ENCODE measurements around the gene MAGEB1. TPM values are rescaled to one million over a fixed set of nuclear protein-coding genes. Genes with fewer than 3 reads are reported as not detected.

MAGEB1 gene
- total RNA-seq, 1 donor from 2014 or later: not detected

DNA sequence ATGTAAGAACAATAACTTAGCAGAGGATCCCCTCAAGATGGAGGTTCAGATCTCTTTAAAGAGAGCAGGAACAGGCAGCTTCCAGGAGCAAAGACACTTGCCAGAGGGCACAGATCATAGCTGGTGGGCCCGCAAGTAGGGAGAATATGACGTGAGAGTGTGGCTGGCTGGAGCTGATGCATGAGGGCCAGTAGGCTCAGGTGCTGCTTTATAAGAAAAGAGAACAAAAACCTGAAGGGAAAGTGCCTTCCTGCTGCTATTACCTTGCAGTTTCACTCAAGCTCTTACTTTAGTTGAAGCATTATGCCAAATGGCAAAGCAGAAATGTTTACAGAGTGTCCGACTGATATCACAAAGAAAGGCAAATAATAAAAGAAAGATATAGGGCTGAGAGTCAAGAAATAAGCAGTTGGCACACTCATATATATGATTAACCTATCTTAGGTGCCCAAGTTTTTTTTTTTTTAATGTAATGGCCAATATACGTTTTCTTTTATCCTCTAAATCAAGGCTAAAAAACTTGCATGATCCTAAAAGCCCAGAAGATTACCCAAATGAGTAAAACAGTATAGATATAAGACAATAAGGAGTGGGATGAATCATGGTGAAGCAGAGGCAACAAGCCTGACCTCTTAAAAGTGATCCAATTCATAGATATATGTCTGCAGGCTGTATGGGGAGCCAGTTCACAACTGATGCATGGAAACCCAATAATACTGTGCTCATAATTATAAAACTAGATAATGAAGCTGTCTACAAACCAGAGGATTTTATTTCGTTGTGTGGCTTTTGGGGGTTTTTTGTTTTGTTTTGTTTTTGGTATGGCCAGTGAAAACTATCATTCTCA, 49.7 kb downstream of the MAGEB1 start:
- DNase-seq: no peak

- no peak for DNase-seq
These were observed 54.3 kb downstream of the MAGEB1 start for GRCh38 chrX:30301208-30301607.

Other genes starting within 250 kb of the MAGEB1 start
- not detected for gene MAGEB2, start 31.6 kb upstream of the MAGEB1 start, total RNA-seq
- gene MAGEB3, start 16.5 kb upstream of the MAGEB1 start, total RNA-seq: not detected
- gene MAGEB4, start 5.1 kb upstream of the MAGEB1 start, total RNA-seq: not detected
- not detected for gene NR0B1, start 62.2 kb downstream of the MAGEB1 start, total RNA-seq